Breast epithelium (tissue), 4 donors: ENCODE results near the gene CNIH4. TPM values are rescaled to one million over a fixed set of nuclear protein-coding genes. Genes with fewer than 3 reads are reported as not detected.

Experiments
- DNase-seq, 2 donors: peaks; one replicate each; pipeline ENCODE4 v3.0.0-alpha.2; 2019; ENCODE audit warnings: low spot score in 2 of 2
- H3K27ac ChIP-seq, 2 donors: fragments of 200-600 bp; sonication (generic) in 1 of 2; one replicate each; pipeline ENCODE4 v1.5.1; 2016 to 2019; ENCODE audit warnings: mild to moderate bottlenecking in 1 of 2
- H3K27me3 ChIP-seq, 2 donors: fragments of 200-600 bp; sonication (generic) in 1 of 2; one replicate each; pipeline versions ENCODE4 v1.5.1 to v1.6.0; 2017 to 2019; ENCODE audit warnings: control low read depth in 1 of 2, mild to moderate bottlenecking in 1 of 2
- H3K36me3 ChIP-seq: fragments of 200-600 bp; one replicate; pipeline ENCODE4 v1.5.1; 2019
- H3K4me1 ChIP-seq, 2 donors: fragments of 200-600 bp; sonication (generic); one replicate each; pipeline ENCODE4 v1.5.1; 2016 to 2019; ENCODE audit warnings: control low read depth in 1 of 2
- H3K4me3 ChIP-seq, 3 donors: fragments of 200-600 bp; sonication (generic); 1 replicate in 2 of 3; 2 replicates in 1 of 3; pipeline ENCODE4 v1.5.1; 2016 to 2019; ENCODE audit warnings: mild to moderate bottlenecking in 3 of 3, moderate library complexity in 2 of 3
- H3K9me3 ChIP-seq, 2 donors: fragments of 200-600 bp; sonication (generic) in 1 of 2; one replicate each; pipeline ENCODE4 v1.5.1; 2016 to 2019; ENCODE audit warnings: control low read depth in 1 of 2
- POLR2A ChIP-seq: fragments of 450-650 bp; IDR thresholded peaks from one replicate; pipeline ENCODE4 v1.6.1; 2016; ENCODE audit warnings: antibody characterized with exemption, mild to moderate bottlenecking, moderate library complexity
- POLR2AphosphoS5 ChIP-seq, 3 donors: sonication (generic); formaldehyde crosslinking; IDR thresholded peaks; one replicate each; pipeline ENCODE4 v1.6.1; 2017; ENCODE audit warnings: antibody characterized with exemption in 3 of 3
- intact Hi-C: fragments of 100-400 bp; cut with DNase I; formaldehyde crosslinking; loops from one replicate; pipeline ENCODE4 v1.15.1; 2023; ENCODE audit warnings: low total_unique reads
- total RNA-seq, 3 donors: library from RNA; depleted of rRNA; stranded (reverse); fragments of >200 nt; gene quantifications; one replicate each; pipeline ENCODE4 v1.1.0, GENCODE V29; 2016
- TF ChIP-seq, protein P1 (sequence below), 3 donors: fragments of 450-650 bp; IDR thresholded peaks; one replicate each; pipeline ENCODE4 v1.5.1; 2016 to 2017; ENCODE audit warnings: antibody characterized with exemption in 3 of 3, mild to moderate bottlenecking in 3 of 3, moderate library complexity in 3 of 3

CNIH4 gene
- total RNA-seq, 3 donors from 2014 or later = 42.9 to 54.1 (median 43.3) TPM

DNA sequence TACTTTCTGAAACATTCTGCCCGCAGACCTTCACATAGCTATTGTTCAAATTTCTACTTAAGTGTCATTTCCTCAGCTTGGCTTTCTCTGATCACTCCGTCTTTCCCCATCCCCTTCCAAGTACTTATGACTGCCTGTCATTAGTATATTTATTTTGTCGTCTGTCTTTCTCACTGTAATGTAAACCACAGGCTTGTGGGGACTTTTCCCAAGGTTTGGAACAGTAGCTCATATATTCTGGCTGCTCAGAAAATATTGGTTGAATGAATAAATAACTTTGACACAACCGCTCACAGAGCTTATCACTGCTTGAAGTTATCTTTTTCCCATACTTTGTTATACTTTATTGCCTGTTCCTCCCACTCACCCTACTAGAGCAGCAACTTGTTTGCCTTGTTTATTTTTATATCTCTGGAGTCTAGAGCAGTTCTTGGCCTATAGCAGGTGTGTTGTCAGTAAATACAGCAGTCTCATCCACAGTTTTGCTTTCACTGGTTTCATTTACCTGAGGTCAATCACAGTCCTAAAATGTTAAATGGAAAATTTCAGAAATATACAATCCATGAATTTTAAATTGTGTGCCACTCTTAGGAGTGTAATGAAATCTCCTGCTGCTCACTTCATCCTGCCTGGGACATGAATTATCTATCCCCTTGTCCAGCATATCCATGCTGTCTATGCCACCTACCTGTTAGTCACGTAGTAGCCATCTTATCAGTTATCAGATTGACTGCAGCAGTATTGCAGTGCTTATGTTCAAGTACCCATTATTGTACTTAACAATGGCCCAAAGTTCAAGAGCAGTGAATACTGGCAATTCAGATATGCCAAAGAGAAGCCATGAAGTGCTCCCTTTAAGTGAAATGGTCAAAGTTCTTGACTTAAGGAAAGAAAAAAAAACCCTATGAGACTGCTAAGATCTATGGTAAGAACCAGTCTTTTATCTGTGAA is 2.4 kb upstream of the CNIH4 start:
- Histone ChIP-seq H3K27ac (no peak overlapping the region), H3K4me1 (peaks cover 7% of the 10 kb centered on the region in 2 donors)
- intact Hi-C loops = no loop called here

DNA sequence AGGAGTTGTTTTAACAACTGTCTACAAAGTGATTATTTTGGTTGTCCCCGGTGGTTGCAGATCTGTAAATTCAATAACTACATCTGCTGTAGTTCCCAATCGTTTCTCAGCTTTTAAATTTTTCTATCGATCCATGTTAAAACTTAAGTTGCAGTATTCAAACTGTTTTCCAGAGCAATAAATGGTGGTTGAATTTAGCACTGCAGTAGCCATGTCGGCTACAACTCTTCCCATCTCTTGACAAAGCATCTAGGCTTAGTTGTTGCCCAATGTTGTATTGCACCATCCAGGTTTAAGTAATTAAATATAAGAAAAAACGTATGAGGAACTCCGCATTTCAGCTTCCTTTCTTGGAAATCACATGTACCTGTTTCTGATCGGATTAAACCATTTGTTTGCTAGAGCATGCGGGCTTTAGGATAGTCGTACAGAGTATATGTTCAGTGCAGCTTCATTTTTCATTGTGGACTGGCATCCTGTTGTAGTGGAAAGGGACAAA is 996 bp downstream of the CNIH4 start:
- H3K27me3 ChIP-seq = no peaks in the 10 kb centered on the region
- peak overlapping the region; percentile 93 to 96 for H3K27ac ChIP-seq
- peak overlapping the region; percentile 79 to 94 (median 93) for H3K4me3 ChIP-seq
- peaks cover 7% of the 10 kb centered on the region in 2 donors for H3K4me1 ChIP-seq
- TF ChIP-seq POLR2AphosphoS5 (IDR thresholded peaks at IDR 0.05) (no peak), POLR2A (no peak)
- TF ChIP-seq, protein P1, sequence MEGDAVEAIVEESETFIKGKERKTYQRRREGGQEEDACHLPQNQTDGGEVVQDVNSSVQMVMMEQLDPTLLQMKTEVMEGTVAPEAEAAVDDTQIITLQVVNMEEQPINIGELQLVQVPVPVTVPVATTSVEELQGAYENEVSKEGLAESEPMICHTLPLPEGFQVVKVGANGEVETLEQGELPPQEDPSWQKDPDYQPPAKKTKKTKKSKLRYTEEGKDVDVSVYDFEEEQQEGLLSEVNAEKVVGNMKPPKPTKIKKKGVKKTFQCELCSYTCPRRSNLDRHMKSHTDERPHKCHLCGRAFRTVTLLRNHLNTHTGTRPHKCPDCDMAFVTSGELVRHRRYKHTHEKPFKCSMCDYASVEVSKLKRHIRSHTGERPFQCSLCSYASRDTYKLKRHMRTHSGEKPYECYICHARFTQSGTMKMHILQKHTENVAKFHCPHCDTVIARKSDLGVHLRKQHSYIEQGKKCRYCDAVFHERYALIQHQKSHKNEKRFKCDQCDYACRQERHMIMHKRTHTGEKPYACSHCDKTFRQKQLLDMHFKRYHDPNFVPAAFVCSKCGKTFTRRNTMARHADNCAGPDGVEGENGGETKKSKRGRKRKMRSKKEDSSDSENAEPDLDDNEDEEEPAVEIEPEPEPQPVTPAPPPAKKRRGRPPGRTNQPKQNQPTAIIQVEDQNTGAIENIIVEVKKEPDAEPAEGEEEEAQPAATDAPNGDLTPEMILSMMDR (IDR thresholded peaks at IDR 0.05) = peak in 2 of 3 donors; percentile 16 to 24
- no peaks in the 10 kb centered on the region for H3K9me3 ChIP-seq
- H3K36me3 ChIP-seq = no peaks in the 10 kb centered on the region
- no peak for DNase-seq
- intact Hi-C loops = no loop called here

More for the DNA sequence above, 2.4 kb upstream of the CNIH4 start:
- Histone ChIP-seq H3K9me3 (no peaks in the 10 kb centered on the region), H3K27me3 (no peaks in the 10 kb centered on the region), H3K36me3 (no peaks in the 10 kb centered on the region), H3K4me3 (no peak overlapping the region)
- no peak for DNase-seq
- TF ChIP-seq, protein P1 (IDR thresholded peaks at IDR 0.05) = no peak

DNA sequence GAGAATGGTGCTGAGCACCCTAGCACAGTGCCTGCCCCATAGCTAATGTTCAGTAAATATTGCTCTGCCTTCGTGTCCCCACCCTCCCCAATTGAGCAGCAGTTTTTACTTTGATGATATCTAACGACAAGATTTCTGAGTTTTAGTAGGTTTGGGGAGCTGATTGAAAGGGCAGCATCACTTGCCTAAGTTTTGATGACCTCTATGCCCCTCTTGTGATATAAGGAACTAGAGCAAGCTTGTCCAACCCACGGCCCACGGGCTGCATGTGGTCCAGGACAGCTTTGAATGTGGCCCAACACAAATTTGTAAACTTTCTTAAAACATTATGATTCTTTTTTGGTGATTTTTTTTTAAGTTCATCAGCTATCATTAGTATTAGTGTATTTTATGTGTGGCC is 1.6 kb downstream of the CNIH4 start:
- Histone ChIP-seq H3K4me1 (peaks cover 7% of the 10 kb centered on the region in 2 donors), H3K9me3 (no peaks in the 10 kb centered on the region), H3K4me3 (peak overlapping the region; percentile 79 to 94 (median 93)), H3K27me3 (no peaks in the 10 kb centered on the region), H3K36me3 (no peaks in the 10 kb centered on the region), H3K27ac (peak overlapping the region; percentile 93 to 96)
- no peak for DNase-seq
- intact Hi-C loops = no loop called here
- no peak for TF ChIP-seq POLR2A
- TF ChIP-seq, protein P1 (IDR thresholded peaks at IDR 0.05) = no peak
- no peak for TF ChIP-seq POLR2AphosphoS5 (IDR thresholded peaks at IDR 0.05)

DNA sequence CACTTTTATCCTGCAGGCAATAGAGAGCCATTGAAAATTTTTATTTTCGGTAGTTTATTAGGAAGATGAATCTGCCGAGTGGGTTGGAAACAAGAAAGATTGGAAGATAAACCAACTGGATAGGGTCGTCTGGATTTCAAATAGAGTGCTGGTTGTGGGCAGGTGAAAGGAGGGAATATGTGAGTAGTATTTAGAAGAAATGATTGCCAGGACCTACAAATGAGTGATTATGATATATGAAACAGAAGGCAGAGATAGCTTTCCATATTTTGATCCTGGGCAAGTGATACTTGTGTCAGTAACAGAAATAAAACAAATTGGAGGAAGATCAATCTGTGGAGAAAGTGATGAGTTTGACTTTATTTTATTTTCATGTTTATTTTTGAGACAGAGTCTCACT is 2.5 kb downstream of the CNIH4 start:
- Histone ChIP-seq H3K27me3 (no peaks in the 10 kb centered on the region), H3K4me3 (no peak overlapping the region), H3K4me1 (peaks cover 7% of the 10 kb centered on the region in 2 donors), H3K9me3 (no peaks in the 10 kb centered on the region), H3K36me3 (no peaks in the 10 kb centered on the region), H3K27ac (no peak overlapping the region)
- intact Hi-C loops = no loop called here
- TF ChIP-seq POLR2AphosphoS5 (IDR thresholded peaks at IDR 0.05) = no peak
- TF ChIP-seq, protein P1 (IDR thresholded peaks at IDR 0.05) = no peak
- TF ChIP-seq POLR2A = no peak
- DNase-seq = no peak

DNA sequence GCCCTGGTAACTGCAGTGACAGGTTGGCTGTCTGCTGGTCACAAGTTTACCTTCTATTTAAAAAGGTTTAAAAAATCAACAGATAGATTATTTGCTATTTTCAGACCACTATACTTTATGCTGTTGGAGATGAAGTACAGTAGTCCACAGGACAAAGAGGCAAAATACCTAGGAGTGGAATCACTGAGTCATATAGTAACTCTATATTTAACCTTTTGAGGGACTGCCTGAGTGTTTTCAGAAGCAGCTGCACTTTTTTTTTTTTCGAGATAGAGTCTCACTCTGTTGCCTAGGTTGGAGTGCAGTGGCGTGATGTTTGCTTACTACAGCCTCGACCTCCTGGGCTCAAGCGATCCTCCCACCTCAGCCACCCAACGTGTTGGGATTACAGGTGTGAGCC is 11.7 kb downstream of the CNIH4 start:
- Histone ChIP-seq H3K36me3 (no peaks in the 10 kb centered on the region), H3K9me3 (no peaks in the 10 kb centered on the region), H3K4me1 (no peaks in the 10 kb centered on the region), H3K27ac (no peak overlapping the region), H3K4me3 (no peak overlapping the region), H3K27me3 (no peaks in the 10 kb centered on the region)
- TF ChIP-seq, protein P1 (IDR thresholded peaks at IDR 0.05) = no peak
- TF ChIP-seq POLR2AphosphoS5 (IDR thresholded peaks at IDR 0.05) = no peak
- no peak for TF ChIP-seq POLR2A
- intact Hi-C loops = no loop called here
- DNase-seq = no peak
